Non-pigmented ciliary epithelial cell (primary cell): Measurements from ENCODE around the gene LUZP2.
"Not testable (repeated sequence)": the region's sequence is repeated elsewhere in the genome, so short reads cannot be mapped to it uniquely, and the experiment has no call there.

ENCODE experiments used
- DNase-seq: peaks from one replicate; pipeline ENCODE4 v3.0.0-alpha.2; 2010; ENCODE audit warnings: low read depth

Gene LUZP2

GRCh38 chr11:24820541-24820940 lies 323.7 kb downstream of the LUZP2 start:
- no peak for DNase-seq

- DNase-seq: no peak
Measured at GRCh38 chr11:24828938-24829605, 332.2 kb downstream of the LUZP2 start.

- DNase-seq: no peak
Measured at GRCh38 chr11:24833573-24833972, 336.7 kb downstream of the LUZP2 start.

- DNase-seq: no peak
Measured at GRCh38 chr11:24837112-24837511, 340.3 kb downstream of the LUZP2 start.

GRCh38 chr11:24842308-24842707 lies 345.5 kb downstream of the LUZP2 start:
- no peak for DNase-seq

- no peak for DNase-seq
Measured at GRCh38 chr11:24844406-24844805, 347.6 kb downstream of the LUZP2 start.

GRCh38 chr11:24848857-24849256 lies 352.0 kb downstream of the LUZP2 start:
- no peak for DNase-seq

- DNase-seq: no peak
Measured at GRCh38 chr11:24855951-24856350, 359.1 kb downstream of the LUZP2 start.

- DNase-seq: no peak
Measured at GRCh38 chr11:24859801-24860300, 363.0 kb downstream of the LUZP2 start.

- no peak for DNase-seq
Measured at GRCh38 chr11:24861440-24861839, 364.6 kb downstream of the LUZP2 start.

- no peak for DNase-seq
Measured at GRCh38 chr11:24866743-24867142, 369.9 kb downstream of the LUZP2 start.

GRCh38 chr11:24870048-24870447 lies 373.2 kb downstream of the LUZP2 start:
- DNase-seq: no peak

GRCh38 chr11:24872186-24872585 lies 375.3 kb downstream of the LUZP2 start:
- DNase-seq: no peak

- DNase-seq: no peak
Measured at GRCh38 chr11:24872651-24873311, 375.9 kb downstream of the LUZP2 start.

- no peak for DNase-seq
Measured at GRCh38 chr11:24880962-24881361, 384.1 kb downstream of the LUZP2 start.

- no peak for DNase-seq
Measured at GRCh38 chr11:24885580-24886173, 388.8 kb downstream of the LUZP2 start.

- DNase-seq: no peak
Measured at GRCh38 chr11:24886880-24887619, 390.2 kb downstream of the LUZP2 start.

- DNase-seq: no peak
Measured at GRCh38 chr11:24890426-24890825, 393.6 kb downstream of the LUZP2 start.

- not testable (repeated sequence) for DNase-seq
Measured at GRCh38 chr11:24891845-24892492, 395.1 kb downstream of the LUZP2 start.

- DNase-seq: no peak
Measured at GRCh38 chr11:24896118-24896835, 399.4 kb downstream of the LUZP2 start.

GRCh38 chr11:24900514-24900913 lies 403.7 kb downstream of the LUZP2 start:
- no peak for DNase-seq
